Astrocyte of the cerebellum (primary cell): ENCODE data around the gene MAN2C1.
"Not testable (repeated sequence)": the region's sequence is repeated elsewhere in the genome, so short reads cannot be mapped to it uniquely, and the experiment has no call there.

Source experiments
- DNase-seq: peaks from one replicate; pipeline ENCODE4 v3.0.0-alpha.2; 2011; ENCODE audit warnings: low read depth
- H3K4me3 ChIP-seq: 2 replicates; pipeline ENCODE4 v1.5.1; 2011; ENCODE audit warnings: mild to moderate bottlenecking, low read depth, low read length, moderate library complexity
- CTCF ChIP-seq: IDR thresholded peaks from 2 replicates; pipeline ENCODE4 v1.5.1; 2012; ENCODE audit warnings: low read length, low read depth, moderate library complexity, mild to moderate bottlenecking; ENCODE audit errors: missing control alignments
- in situ Hi-C: cut with HindIII; loops from 2 replicates; pipeline ENCODE4 v1.10.0; 2017; ENCODE audit warnings: low sequenced_read_pairs

Gene MAN2C1

DNA sequence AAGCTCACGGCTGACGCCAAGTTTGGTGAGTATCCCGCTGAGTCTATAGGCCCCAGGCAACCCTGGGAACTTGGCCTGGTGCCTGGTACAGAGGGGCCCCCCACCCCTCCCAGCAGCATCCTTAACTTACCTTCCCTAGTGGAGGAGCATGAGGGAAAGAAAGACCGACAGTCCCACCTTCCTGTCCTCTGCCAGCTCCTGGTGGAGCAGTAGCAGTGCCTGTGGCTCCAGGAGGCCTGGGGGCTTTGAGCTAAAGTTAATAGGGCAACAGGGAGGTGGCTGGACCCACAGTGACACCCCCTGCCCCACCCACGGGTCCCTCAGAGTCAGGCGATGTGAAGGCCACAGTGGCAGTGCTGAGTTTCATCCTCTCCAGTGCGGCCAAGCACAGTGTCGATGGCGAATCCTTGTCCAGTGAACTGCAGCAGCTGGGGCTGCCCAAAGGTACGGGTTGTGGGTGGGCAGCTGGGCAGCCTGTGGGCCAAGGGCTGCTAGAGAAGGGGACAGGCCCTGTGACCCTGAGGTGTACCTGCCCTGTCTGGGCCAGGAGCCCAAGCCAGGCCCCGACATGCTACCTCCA, 29.7 kb downstream of the MAN2C1 start:
- in situ Hi-C loops: no loop called here
- no peak overlapping the region for H3K4me3 ChIP-seq
- TF ChIP-seq CTCF: no peak
- no peak for DNase-seq

DNA sequence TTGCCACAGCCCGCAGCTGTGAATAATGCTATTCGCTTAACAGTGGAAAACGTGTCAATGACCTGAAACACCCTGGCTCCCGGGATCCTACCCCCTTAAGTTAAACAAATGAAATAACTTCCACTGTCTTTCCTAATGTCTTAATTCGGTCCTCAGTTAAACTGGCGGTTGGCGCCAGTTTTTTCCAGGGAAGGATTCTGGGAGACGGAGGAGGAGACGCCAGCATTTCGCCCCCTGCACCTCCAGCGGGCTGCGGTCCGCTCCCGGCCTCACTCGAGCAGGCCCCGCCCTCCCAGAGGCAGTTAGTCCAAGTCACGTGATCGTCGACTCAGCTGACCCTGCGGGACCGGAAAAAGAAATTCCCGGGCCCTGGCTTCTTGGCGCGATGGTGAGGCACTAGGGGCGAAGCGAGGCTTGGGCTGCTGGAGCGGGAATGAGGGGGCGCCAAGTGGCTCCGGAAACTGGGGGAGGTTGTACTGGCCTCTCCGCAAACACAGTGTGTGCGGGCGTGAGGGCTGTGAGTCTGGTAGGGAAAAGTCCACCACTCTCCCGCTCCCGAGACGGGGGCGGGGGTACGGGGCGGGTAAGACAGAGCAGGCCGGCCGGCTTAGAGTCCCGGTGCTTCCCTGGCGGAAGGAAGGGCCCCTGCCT, 32.6 kb downstream of the MAN2C1 start, which contains the start of gene COMMD4:
Gene COMMD4, plus strand, starts transcription at position 359 of the 651 bp plus-strand sequence. Its CDS starts 27 bp downstream, at position 386.
- TF ChIP-seq CTCF: no peak
- DNase-seq: peak; percentile 90
- H3K4me3 ChIP-seq: peak within 1 kb of the TSS; percentile 76
- in situ Hi-C loops: no loop called here

DNA sequence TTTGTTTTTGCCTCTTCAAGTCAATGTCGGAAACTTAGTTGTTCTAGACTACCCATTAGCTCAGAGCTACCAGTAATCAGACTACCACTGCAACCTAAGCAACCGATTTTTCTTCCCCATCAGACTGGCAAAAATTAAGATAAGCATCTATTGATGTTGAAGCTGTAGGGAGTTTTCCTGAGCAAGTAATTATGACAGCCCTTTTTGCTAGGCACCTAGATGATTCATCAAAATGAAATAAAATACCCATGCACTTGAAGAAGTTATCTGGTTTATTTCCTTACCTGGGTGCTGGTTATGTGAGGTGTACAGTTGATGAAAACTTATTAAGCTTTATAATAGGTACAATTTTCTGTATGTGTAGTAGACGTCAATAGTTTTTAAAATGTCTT, 33.1 kb downstream of the MAN2C1 start:
- TF ChIP-seq CTCF: no peak
- no peak for DNase-seq
- H3K4me3 ChIP-seq: peak overlapping the region; percentile 76
- in situ Hi-C loops: no loop called here

- H3K4me3 ChIP-seq, in situ Hi-C loops, DNase-seq: not testable (repeated sequence)
These were observed 34.6 kb downstream of the MAN2C1 start for GRCh38 chr15:75333654-75334419.

DNA sequence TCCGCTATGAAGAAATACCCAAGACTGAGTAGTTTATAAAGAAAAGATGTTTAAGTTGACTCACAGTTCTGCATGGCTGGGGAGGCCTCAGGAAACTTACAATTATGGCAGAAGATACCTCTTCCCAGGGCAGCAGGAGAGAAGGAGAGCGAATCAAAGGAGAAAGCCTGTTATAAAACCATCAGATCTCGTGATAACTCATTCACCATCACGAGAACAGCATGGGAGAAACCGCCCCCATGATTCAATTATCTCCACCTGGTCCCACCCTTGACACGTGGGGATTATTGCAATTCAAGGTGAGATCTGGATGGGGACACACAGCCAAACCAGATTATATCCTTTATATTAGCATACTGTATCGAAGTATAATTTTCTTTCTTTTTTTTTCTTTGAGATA, 36.3 kb downstream of the MAN2C1 start:
- in situ Hi-C loops, DNase-seq, H3K4me3 ChIP-seq: not testable (repeated sequence)

GRCh38 chr15:75329571-75329970, 38.8 kb downstream of the MAN2C1 start:
- in situ Hi-C loops: no loop called here
- DNase-seq: no peak
- H3K4me3 ChIP-seq: no peak overlapping the region
- no peak for TF ChIP-seq CTCF

DNA sequence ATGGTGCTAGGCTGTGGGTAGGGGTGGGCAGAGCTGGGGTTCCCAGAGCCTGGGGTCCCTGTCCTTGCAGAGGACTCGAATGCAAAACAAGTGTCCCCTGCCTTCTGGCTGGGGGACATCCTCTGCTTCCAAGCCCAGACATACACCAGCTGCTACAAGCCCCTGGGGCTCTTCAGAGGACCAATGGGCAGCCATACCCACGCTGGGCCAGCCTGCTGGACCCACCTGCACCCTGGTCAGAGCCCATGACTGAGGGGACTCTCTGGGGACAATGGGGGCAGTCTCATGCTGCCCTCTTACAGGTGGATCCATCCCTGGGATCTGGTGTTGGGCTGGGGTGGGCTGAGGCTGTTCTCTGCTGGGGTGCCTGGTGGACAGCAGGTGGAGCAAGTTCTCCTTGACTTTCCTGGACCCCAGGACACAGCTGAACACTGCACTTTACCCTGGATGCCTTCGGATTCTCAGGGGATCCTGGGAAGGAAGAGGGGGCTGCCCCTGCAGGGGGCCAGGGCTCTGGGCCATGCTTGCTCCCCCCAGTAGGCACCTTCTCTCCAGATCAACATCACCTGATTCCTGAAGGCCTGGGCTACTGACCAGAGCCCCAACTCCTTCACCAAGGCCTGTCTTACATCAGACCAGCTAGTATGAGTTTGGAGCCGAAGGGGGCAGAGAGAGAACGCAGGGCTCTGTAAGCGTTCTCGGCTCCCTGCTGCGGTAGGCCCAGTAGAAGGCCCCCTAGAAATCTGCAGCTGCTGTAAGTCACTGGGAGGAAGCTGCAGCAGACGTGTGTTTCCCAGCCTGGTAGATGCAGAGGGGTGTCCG, 39.7 kb downstream of the MAN2C1 start:
- TF ChIP-seq CTCF: no peak
- in situ Hi-C loops: no loop called here
- no peak overlapping the region for H3K4me3 ChIP-seq
- no peak for DNase-seq
